Myocyte (in vitro differentiated cells): ENCODE measurements around the gene LAPTM5. TPM values are rescaled to one million over a fixed set of nuclear protein-coding genes. Genes with fewer than 3 reads are reported as not detected.
"Not testable (repeated sequence)": the region's sequence is repeated elsewhere in the genome, so short reads cannot be mapped to it uniquely, and the experiment has no call there.

Source experiments
- DNase-seq: peaks from one replicate; pipeline ENCODE4 v3.0.0-alpha.2; 2012; ENCODE audit warnings: low read depth
- total RNA-seq: library from RNA; depleted of rRNA; stranded (reverse); fragments of >200 nt; gene quantifications from 2 replicates; pipeline ENCODE4 v1.2.3, GENCODE V29; 2014

LAPTM5 gene
- total RNA-seq, 1 donor from 2014 or later, result 0.62 TPM

- DNase-seq, result no peak
Observed at GRCh38 chr1:30698401-30698981, 59.1 kb downstream of the LAPTM5 start.

GRCh38 chr1:30697571-30698376 is 59.8 kb downstream of the LAPTM5 start:
- DNase-seq, result peak; percentile 39

- DNase-seq, result no peak
Observed at GRCh38 chr1:30696831-30697230, 60.7 kb downstream of the LAPTM5 start.

GRCh38 chr1:30695439-30695841 is 62.1 kb downstream of the LAPTM5 start:
- DNase-seq, result no peak

- DNase-seq, result no peak
Observed at GRCh38 chr1:30694280-30695175, 63.0 kb downstream of the LAPTM5 start.

- no peak for DNase-seq
Observed at GRCh38 chr1:30693822-30694221, 63.8 kb downstream of the LAPTM5 start.

GRCh38 chr1:30693366-30693765 is 64.2 kb downstream of the LAPTM5 start:
- DNase-seq, result no peak

GRCh38 chr1:30692948-30693301 is 64.6 kb downstream of the LAPTM5 start:
- no peak for DNase-seq

- DNase-seq, result no peak
Observed at GRCh38 chr1:30692201-30692947, 65.2 kb downstream of the LAPTM5 start.

GRCh38 chr1:30691480-30691879 is 66.1 kb downstream of the LAPTM5 start:
- no peak for DNase-seq

GRCh38 chr1:30689901-30690645 is 67.5 kb downstream of the LAPTM5 start:
- DNase-seq, result no peak

GRCh38 chr1:30688920-30689794 is 68.4 kb downstream of the LAPTM5 start:
- DNase-seq, result no peak

GRCh38 chr1:30688516-30688915 is 69.1 kb downstream of the LAPTM5 start:
- not testable (repeated sequence) for DNase-seq

- no peak for DNase-seq
Observed at GRCh38 chr1:30687886-30688285, 69.7 kb downstream of the LAPTM5 start.

- DNase-seq, result no peak
Observed at GRCh38 chr1:30686236-30686935, 71.2 kb downstream of the LAPTM5 start.

- DNase-seq, result no peak
Observed at GRCh38 chr1:30685796-30686165, 71.8 kb downstream of the LAPTM5 start.

GRCh38 chr1:30684881-30685795 is 72.4 kb downstream of the LAPTM5 start:
- DNase-seq, result no peak

GRCh38 chr1:30684259-30684658 is 73.3 kb downstream of the LAPTM5 start:
- no peak for DNase-seq
